SK-N-SH (cell line): ENCODE results near the gene HINFP.

ENCODE experiments used
- EP300 ChIP-seq, 2 experiments: IDR thresholded peaks; 2 replicates each; pipeline versions ENCODE4 v1.4.0 to v1.6.1; 2012; ENCODE audit warnings: borderline replicate concordance in 1 of 2, low read depth in 1 of 2, low read length in 1 of 2
- EZH2phosphoT487 ChIP-seq: fragments of 200-600 bp; sonication (generic); IDR thresholded peaks from 2 replicates; pipeline ENCODE4 v1.6.1; 2017; ENCODE audit warnings: low read depth, mixed run types, mild to moderate bottlenecking, antibody characterized with exemption, moderate library complexity, borderline replicate concordance
- NFIC ChIP-seq: IDR thresholded peaks from 2 replicates; pipeline ENCODE4 v1.4.0; 2012; ENCODE audit warnings: borderline replicate concordance
- NRF1 ChIP-seq: IDR thresholded peaks from 2 replicates; pipeline ENCODE4 v1.6.1; 2012; ENCODE audit warnings: low read depth, mild to moderate bottlenecking, low read length
- POLR2AphosphoS5 ChIP-seq: IDR thresholded peaks from 2 replicates; pipeline ENCODE4 v1.6.1; 2012; ENCODE audit warnings: low read depth, low read length
- TCF12 ChIP-seq: IDR thresholded peaks from 2 replicates; pipeline ENCODE4 v1.4.0; 2012
- TF ChIP-seq, protein P1 (sequence below): IDR thresholded peaks from 2 replicates; pipeline ENCODE4 v1.6.1; 2012; ENCODE audit warnings: mild to moderate bottlenecking, low read depth, low read length, moderate library complexity
- TF ChIP-seq, protein P2 (sequence below): fragments of 150-350 bp; IDR thresholded peaks from 2 replicates; pipeline ENCODE4 v1.6.1; 2017; ENCODE audit warnings: antibody characterized with exemption, low read length, low read depth, borderline replicate concordance
- TF ChIP-seq, protein P3 (sequence below): fragments of 200-600 bp; sonication (generic); IDR thresholded peaks from 2 replicates; pipeline ENCODE4 v1.6.1; 2017; ENCODE audit warnings: antibody characterized with exemption, mild to moderate bottlenecking, moderate library complexity

DNA sequence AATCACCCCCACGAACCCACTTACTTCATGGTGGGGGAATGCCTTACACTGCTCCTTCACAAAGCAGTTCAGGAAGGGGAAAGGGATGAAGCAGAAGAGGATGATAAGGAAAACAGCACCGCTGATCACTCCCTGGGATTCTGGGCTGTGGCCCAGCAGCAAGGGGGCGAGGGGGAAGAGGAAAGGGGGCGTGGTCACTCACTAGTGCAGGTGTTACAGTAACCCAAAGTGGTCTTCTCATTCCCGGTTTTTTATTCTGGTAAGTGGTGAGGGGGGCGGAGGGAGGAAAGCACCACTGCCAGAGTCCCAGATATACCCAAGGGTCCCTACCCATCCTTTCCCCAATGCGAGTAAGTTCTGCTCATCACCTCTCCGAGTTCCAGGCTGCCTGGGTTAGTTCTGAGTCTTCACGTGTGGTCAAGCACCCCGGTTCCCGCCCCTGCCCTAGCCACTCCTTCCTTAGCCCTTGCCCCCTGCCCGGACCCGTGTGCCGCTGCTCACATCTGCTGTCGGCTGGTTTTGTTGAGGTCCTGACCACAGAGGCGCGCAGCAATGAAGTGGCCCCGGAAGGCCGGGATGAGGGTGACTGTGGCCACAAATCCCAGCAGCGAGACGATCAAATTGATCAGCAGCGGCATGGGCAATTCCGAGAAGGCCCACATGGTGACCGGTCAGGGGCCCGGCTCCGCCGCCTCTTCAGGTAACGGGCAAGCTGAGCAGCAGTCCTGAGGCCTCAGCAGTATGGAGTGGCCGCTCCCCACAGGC, 20.2 kb upstream of the HINFP start:
- TF ChIP-seq, protein P1, sequence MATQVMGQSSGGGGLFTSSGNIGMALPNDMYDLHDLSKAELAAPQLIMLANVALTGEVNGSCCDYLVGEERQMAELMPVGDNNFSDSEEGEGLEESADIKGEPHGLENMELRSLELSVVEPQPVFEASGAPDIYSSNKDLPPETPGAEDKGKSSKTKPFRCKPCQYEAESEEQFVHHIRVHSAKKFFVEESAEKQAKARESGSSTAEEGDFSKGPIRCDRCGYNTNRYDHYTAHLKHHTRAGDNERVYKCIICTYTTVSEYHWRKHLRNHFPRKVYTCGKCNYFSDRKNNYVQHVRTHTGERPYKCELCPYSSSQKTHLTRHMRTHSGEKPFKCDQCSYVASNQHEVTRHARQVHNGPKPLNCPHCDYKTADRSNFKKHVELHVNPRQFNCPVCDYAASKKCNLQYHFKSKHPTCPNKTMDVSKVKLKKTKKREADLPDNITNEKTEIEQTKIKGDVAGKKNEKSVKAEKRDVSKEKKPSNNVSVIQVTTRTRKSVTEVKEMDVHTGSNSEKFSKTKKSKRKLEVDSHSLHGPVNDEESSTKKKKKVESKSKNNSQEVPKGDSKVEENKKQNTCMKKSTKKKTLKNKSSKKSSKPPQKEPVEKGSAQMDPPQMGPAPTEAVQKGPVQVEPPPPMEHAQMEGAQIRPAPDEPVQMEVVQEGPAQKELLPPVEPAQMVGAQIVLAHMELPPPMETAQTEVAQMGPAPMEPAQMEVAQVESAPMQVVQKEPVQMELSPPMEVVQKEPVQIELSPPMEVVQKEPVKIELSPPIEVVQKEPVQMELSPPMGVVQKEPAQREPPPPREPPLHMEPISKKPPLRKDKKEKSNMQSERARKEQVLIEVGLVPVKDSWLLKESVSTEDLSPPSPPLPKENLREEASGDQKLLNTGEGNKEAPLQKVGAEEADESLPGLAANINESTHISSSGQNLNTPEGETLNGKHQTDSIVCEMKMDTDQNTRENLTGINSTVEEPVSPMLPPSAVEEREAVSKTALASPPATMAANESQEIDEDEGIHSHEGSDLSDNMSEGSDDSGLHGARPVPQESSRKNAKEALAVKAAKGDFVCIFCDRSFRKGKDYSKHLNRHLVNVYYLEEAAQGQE = no peak
- TF ChIP-seq, protein P2, sequence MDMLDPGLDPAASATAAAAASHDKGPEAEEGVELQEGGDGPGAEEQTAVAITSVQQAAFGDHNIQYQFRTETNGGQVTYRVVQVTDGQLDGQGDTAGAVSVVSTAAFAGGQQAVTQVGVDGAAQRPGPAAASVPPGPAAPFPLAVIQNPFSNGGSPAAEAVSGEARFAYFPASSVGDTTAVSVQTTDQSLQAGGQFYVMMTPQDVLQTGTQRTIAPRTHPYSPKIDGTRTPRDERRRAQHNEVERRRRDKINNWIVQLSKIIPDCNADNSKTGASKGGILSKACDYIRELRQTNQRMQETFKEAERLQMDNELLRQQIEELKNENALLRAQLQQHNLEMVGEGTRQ = no peak
- no peak for TF ChIP-seq POLR2AphosphoS5
- no peak for TF ChIP-seq NRF1
- TF ChIP-seq EP300 (IDR thresholded peaks at IDR 0.05; ENCODE audit: borderline replicate concordance in 1 of 2, low read depth in 1 of 2, low read length in 1 of 2) = no peak
- TF ChIP-seq, protein P3, sequence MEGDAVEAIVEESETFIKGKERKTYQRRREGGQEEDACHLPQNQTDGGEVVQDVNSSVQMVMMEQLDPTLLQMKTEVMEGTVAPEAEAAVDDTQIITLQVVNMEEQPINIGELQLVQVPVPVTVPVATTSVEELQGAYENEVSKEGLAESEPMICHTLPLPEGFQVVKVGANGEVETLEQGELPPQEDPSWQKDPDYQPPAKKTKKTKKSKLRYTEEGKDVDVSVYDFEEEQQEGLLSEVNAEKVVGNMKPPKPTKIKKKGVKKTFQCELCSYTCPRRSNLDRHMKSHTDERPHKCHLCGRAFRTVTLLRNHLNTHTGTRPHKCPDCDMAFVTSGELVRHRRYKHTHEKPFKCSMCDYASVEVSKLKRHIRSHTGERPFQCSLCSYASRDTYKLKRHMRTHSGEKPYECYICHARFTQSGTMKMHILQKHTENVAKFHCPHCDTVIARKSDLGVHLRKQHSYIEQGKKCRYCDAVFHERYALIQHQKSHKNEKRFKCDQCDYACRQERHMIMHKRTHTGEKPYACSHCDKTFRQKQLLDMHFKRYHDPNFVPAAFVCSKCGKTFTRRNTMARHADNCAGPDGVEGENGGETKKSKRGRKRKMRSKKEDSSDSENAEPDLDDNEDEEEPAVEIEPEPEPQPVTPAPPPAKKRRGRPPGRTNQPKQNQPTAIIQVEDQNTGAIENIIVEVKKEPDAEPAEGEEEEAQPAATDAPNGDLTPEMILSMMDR = peak; percentile 28; the same call in 1 of the 2 replicates
- TF ChIP-seq EZH2phosphoT487 = no peak
- no peak for TF ChIP-seq NFIC
- no peak for TF ChIP-seq TCF12
